Activated T-cell treated with anti-CD3 and anti-CD28 coated beads, Interleukin-2, amount 50 U/mL, for 72 hours (primary cell): ENCODE measurements around the gene GRK1. TPM values are rescaled to one million over a fixed set of nuclear protein-coding genes. Genes with fewer than 3 reads are reported as not detected.
"Not testable (repeated sequence)": the region's sequence is repeated elsewhere in the genome, so short reads cannot be mapped to it uniquely, and the experiment has no call there.

Experiments
- ATAC-seq, 2 donors: fragments of 150-1000 bp; cut with Tn5 transposase; replicated peaks in 1 of 2; 2 replicates each; pipeline ENCODE4 v1.10.0; 2021; ENCODE audit warnings: moderate library complexity in 2 of 2, mild to moderate bottlenecking in 1 of 2
- DNase-seq, 2 donors: peaks; one replicate each; pipeline ENCODE4 v3.0.0; 2021 to 2022; ENCODE audit warnings: mixed read lengths in 1 of 2
- H3K27ac Mint-ChIP-seq: one replicate; pipeline ENCODE4 v1.8.0; 2022; ENCODE audit warnings: mild to moderate bottlenecking, moderate library complexity, mixed read lengths
- H3K27me3 Mint-ChIP-seq: one replicate; pipeline ENCODE4 v1.8.0; 2022; ENCODE audit warnings: low read depth, mixed read lengths
- H3K36me3 Mint-ChIP-seq, 2 donors: one replicate each; pipeline ENCODE4 v1.8.0; 2022; ENCODE audit warnings: mixed read lengths in 2 of 2, mild to moderate bottlenecking in 1 of 2; ENCODE audit not compliant: insufficient read depth in 2 of 2
- H3K4me1 Mint-ChIP-seq: one replicate; pipeline ENCODE4 v1.8.0; 2022; ENCODE audit warnings: low read depth, mixed read lengths
- H3K4me3 Mint-ChIP-seq, 2 donors: one replicate each; pipeline ENCODE4 v1.8.0; 2022; ENCODE audit warnings: mild to moderate bottlenecking in 2 of 2, mixed read lengths in 2 of 2, moderate library complexity in 2 of 2
- H3K9me3 Mint-ChIP-seq, 2 donors: one replicate each; pipeline ENCODE4 v1.8.0; 2022; ENCODE audit warnings: mixed read lengths in 2 of 2
- total RNA-seq, 2 donors: library from RNA; stranded (reverse); gene quantifications; one replicate each; pipeline ENCODE4 v1.2.3, GENCODE V29; 2022

GRK1 gene
- total RNA-seq, 2 donors from 2014 or later, result 0.22 TPM; not detected in 1

GRCh38 chr13:113750554-113751399, 83.8 kb downstream of the GRK1 start:
- ATAC-seq, result no peak
- Mint-ChIP-seq H3K9me3 (peaks cover 9% of the 10 kb centered on the region in 2 donors), H3K4me1 (no peaks in the 10 kb centered on the region), H3K4me3 (no peak overlapping the region), H3K36me3 (peaks cover 0 to 2% of the 10 kb centered on the region in 2 donors), H3K27ac (no peak overlapping the region), H3K27me3 (peaks cover 4% of the 10 kb centered on the region)
- DNase-seq, result no peak

GRCh38 chr13:113751491-113751890, 84.5 kb downstream of the GRK1 start:
- ATAC-seq, result no peak
- H3K27ac Mint-ChIP-seq, result no peak overlapping the region
- no peak for DNase-seq
- peaks cover 0 to 2% of the 10 kb centered on the region in 2 donors for H3K36me3 Mint-ChIP-seq
- H3K27me3 Mint-ChIP-seq, result peaks cover 4% of the 10 kb centered on the region
- peaks cover 9% of the 10 kb centered on the region in 2 donors for H3K9me3 Mint-ChIP-seq
- peaks cover 3% of the 10 kb centered on the region for H3K4me1 Mint-ChIP-seq
- no peak overlapping the region for H3K4me3 Mint-ChIP-seq

- H3K4me3 Mint-ChIP-seq, H3K27ac Mint-ChIP-seq, ATAC-seq, DNase-seq, H3K36me3 Mint-ChIP-seq: not testable (repeated sequence)
- peaks cover 12% of the 10 kb centered on the region for H3K27me3 Mint-ChIP-seq
- H3K4me1 Mint-ChIP-seq, result peaks cover 12% of the 10 kb centered on the region
- H3K9me3 Mint-ChIP-seq, result peaks cover 9 to 11% of the 10 kb centered on the region in 2 donors
Measured at GRCh38 chr13:113752211-113752986, 85.4 kb downstream of the GRK1 start.

- peaks cover 20% of the 10 kb centered on the region for H3K27me3 Mint-ChIP-seq
- ATAC-seq, result no peak
- peaks cover 9 to 11% of the 10 kb centered on the region in 2 donors for H3K9me3 Mint-ChIP-seq
- peaks cover 0 to 2% of the 10 kb centered on the region in 2 donors for H3K36me3 Mint-ChIP-seq
- H3K27ac Mint-ChIP-seq, result no peak overlapping the region
- H3K4me1 Mint-ChIP-seq, result peaks cover 13% of the 10 kb centered on the region
- H3K4me3 Mint-ChIP-seq, result no peak overlapping the region
- no peak for DNase-seq
Measured at GRCh38 chr13:113753171-113753570, 86.2 kb downstream of the GRK1 start.

GRCh38 chr13:113754242-113754641, 87.2 kb downstream of the GRK1 start:
- peaks cover 9 to 11% of the 10 kb centered on the region in 2 donors for H3K9me3 Mint-ChIP-seq
- peaks cover 0 to 2% of the 10 kb centered on the region in 2 donors for H3K36me3 Mint-ChIP-seq
- no peak overlapping the region for H3K4me3 Mint-ChIP-seq
- H3K27me3 Mint-ChIP-seq, result peaks cover 25% of the 10 kb centered on the region
- DNase-seq (no peak), ATAC-seq (no peak)
- no peak overlapping the region for H3K27ac Mint-ChIP-seq
- peaks cover 14% of the 10 kb centered on the region for H3K4me1 Mint-ChIP-seq

- Mint-ChIP-seq H3K9me3 (peaks cover 9 to 11% of the 10 kb centered on the region in 2 donors), H3K4me3 (no peak overlapping the region), H3K36me3 (peaks cover 2 to 4% of the 10 kb centered on the region in 2 donors), H3K27me3 (peaks cover 30% of the 10 kb centered on the region), H3K27ac (no peak overlapping the region), H3K4me1 (peaks cover 19% of the 10 kb centered on the region)
- no peak for ATAC-seq
- no peak for DNase-seq
Measured at GRCh38 chr13:113754691-113755090, 87.7 kb downstream of the GRK1 start.

GRCh38 chr13:113756441-113757097, 89.5 kb downstream of the GRK1 start:
- H3K4me3 Mint-ChIP-seq, result no peak overlapping the region
- peaks cover 21% of the 10 kb centered on the region for H3K4me1 Mint-ChIP-seq
- no peak for DNase-seq
- peaks cover 0 to 2% of the 10 kb centered on the region in 2 donors for H3K9me3 Mint-ChIP-seq
- peaks cover 49% of the 10 kb centered on the region for H3K27me3 Mint-ChIP-seq
- H3K27ac Mint-ChIP-seq, result no peak overlapping the region
- ATAC-seq, result no peak
- H3K36me3 Mint-ChIP-seq, result peaks cover 2 to 4% of the 10 kb centered on the region in 2 donors

- DNase-seq (peak; percentile 75 to 77), ATAC-seq (peak; percentile 97)
- H3K36me3 Mint-ChIP-seq, result peaks cover 0 to 4% of the 10 kb centered on the region in 2 donors
- H3K27ac Mint-ChIP-seq, result no peak within 1 kb of the TSS
- peaks cover 21% of the 10 kb centered on the region for H3K4me1 Mint-ChIP-seq
- peaks cover 0 to 2% of the 10 kb centered on the region in 2 donors for H3K9me3 Mint-ChIP-seq
- peak within 1 kb of the TSS; percentile 82 to 85 for H3K4me3 Mint-ChIP-seq
- peaks cover 64% of the 10 kb centered on the region for H3K27me3 Mint-ChIP-seq
Measured at GRCh38 chr13:113758651-113759524, 91.9 kb downstream of the GRK1 start, which contains the start of gene TMEM255B. TMEM255B (plus strand) TSS chr13:113759226; CDS start chr13:113759270, 44 bp downstream.

GRCh38 chr13:113759525-113760137, 92.6 kb downstream of the GRK1 start:
- Mint-ChIP-seq H3K4me3 (peak overlapping the region; percentile 82 to 85), H3K9me3 (peaks cover 0 to 2% of the 10 kb centered on the region in 2 donors), H3K4me1 (peaks cover 21% of the 10 kb centered on the region), H3K27ac (no peak overlapping the region), H3K27me3 (peaks cover 64% of the 10 kb centered on the region), H3K36me3 (peaks cover 0 to 4% of the 10 kb centered on the region in 2 donors)
- ATAC-seq (no peak), DNase-seq (no peak)

GRCh38 chr13:113761136-113761535, 94.1 kb downstream of the GRK1 start:
- Mint-ChIP-seq H3K4me3 (no peak overlapping the region), H3K36me3 (peaks cover 0 to 4% of the 10 kb centered on the region in 2 donors), H3K27ac (no peak overlapping the region), H3K4me1 (peaks cover 21% of the 10 kb centered on the region), H3K9me3 (peaks cover 0 to 2% of the 10 kb centered on the region in 2 donors), H3K27me3 (peaks cover 60% of the 10 kb centered on the region)
- no peak for DNase-seq
- ATAC-seq, result no peak

GRCh38 chr13:113762075-113762474, 95.1 kb downstream of the GRK1 start:
- no peak overlapping the region for H3K27ac Mint-ChIP-seq
- no peak overlapping the region for H3K4me3 Mint-ChIP-seq
- peaks cover 0 to under 1% of the 10 kb centered on the region in 2 donors for H3K9me3 Mint-ChIP-seq
- peaks cover 0 to 4% of the 10 kb centered on the region in 2 donors for H3K36me3 Mint-ChIP-seq
- H3K27me3 Mint-ChIP-seq, result peaks cover 55% of the 10 kb centered on the region
- ATAC-seq (no peak), DNase-seq (no peak)
- peaks cover 12% of the 10 kb centered on the region for H3K4me1 Mint-ChIP-seq
